HAP-1 (cell line): ENCODE results near the gene NXPH4.
A peak's percentile ranks its signal among the peaks of the same experiment; 100 is the strongest.

Source experiments
- DNase-seq, 2 experiments: peaks; one replicate each; pipeline ENCODE4 v3.0.0-alpha.2; 2016 to 2020; ENCODE audit warnings: low spot score in 2 of 2
- H3K27me3 ChIP-seq: fragments of 250-450 bp; sonication (Bioruptor Pico); 2 replicates; pipeline ENCODE4 v1.5.1; 2020; ENCODE audit warnings: low read depth, mild to moderate bottlenecking, moderate library complexity
- H3K36me3 ChIP-seq: fragments of 250-450 bp; sonication (Bioruptor Pico); replicated peaks from 2 replicates; pipeline ENCODE4 v1.5.1; 2020; ENCODE audit warnings: mild to moderate bottlenecking
- H3K4me1 ChIP-seq: fragments of 250-450 bp; sonication (Bioruptor Pico); 2 replicates; pipeline ENCODE4 v1.5.1; 2020; ENCODE audit warnings: mild to moderate bottlenecking
- H3K4me3 ChIP-seq: fragments of 250-450 bp; sonication (Bioruptor Pico); 2 replicates; pipeline ENCODE4 v1.5.1; 2020; ENCODE audit warnings: mild to moderate bottlenecking, moderate library complexity
- H3K9me3 ChIP-seq: fragments of 250-450 bp; sonication (Bioruptor Pico); 2 replicates; pipeline ENCODE4 v1.5.1; 2020; ENCODE audit warnings: mild to moderate bottlenecking, moderate library complexity
- in situ Hi-C: fragments of 300-500 bp; cut with MboI; formaldehyde crosslinking; loops from 3 replicates; pipeline ENCODE4 v1.14.3; 2020; ENCODE audit warnings: low sequenced_read_pairs, inconsistent platforms, mixed read lengths

The NXPH4 gene

GRCh38 chr12:57230381-57231155 is 14.0 kb downstream of the NXPH4 start:
- no peaks in the 10 kb centered on the region for H3K27me3 ChIP-seq
- H3K9me3 ChIP-seq: no peaks in the 10 kb centered on the region
- in situ Hi-C loops: no loop called here
- H3K36me3 ChIP-seq: peaks cover 58% of the 10 kb centered on the region
- peaks cover 7% of the 10 kb centered on the region; the same call in 1 of the 2 replicates for H3K4me1 ChIP-seq
- peak overlapping the region; percentile 89 for H3K4me3 ChIP-seq
- no peak for DNase-seq

- H3K36me3 ChIP-seq: peaks cover 60% of the 10 kb centered on the region
- no peaks in the 10 kb centered on the region for H3K9me3 ChIP-seq
- in situ Hi-C loops: no loop called here
- no peaks in the 10 kb centered on the region for H3K27me3 ChIP-seq
- H3K4me3 ChIP-seq: peak overlapping the region; percentile 89
- no peak for DNase-seq
- H3K4me1 ChIP-seq: peaks cover 6% of the 10 kb centered on the region; the same call in 1 of the 2 replicates
Observed at GRCh38 chr12:57231276-57232021, 14.9 kb downstream of the NXPH4 start.

GRCh38 chr12:57232156-57232756 is 15.7 kb downstream of the NXPH4 start:
- in situ Hi-C loops: no loop called here
- H3K9me3 ChIP-seq: no peaks in the 10 kb centered on the region
- no peak overlapping the region; the same call in 1 of the 2 replicates for H3K4me3 ChIP-seq
- DNase-seq: no peak
- peaks cover 4% of the 10 kb centered on the region; the same call in 1 of the 2 replicates for H3K4me1 ChIP-seq
- H3K27me3 ChIP-seq: no peaks in the 10 kb centered on the region
- peaks cover 60% of the 10 kb centered on the region for H3K36me3 ChIP-seq

- Histone ChIP-seq H3K27me3 (no peaks in the 10 kb centered on the region), H3K4me3 (no peak overlapping the region), H3K4me1 (peaks cover 8% of the 10 kb centered on the region), H3K9me3 (no peaks in the 10 kb centered on the region), H3K36me3 (peaks cover 60% of the 10 kb centered on the region)
- in situ Hi-C loops: no loop called here
- no peak for DNase-seq
Observed at GRCh38 chr12:57233357-57234232, 17.0 kb downstream of the NXPH4 start.

- H3K4me1 ChIP-seq: peaks cover 8% of the 10 kb centered on the region
- no peak overlapping the region for H3K4me3 ChIP-seq
- peaks cover 60% of the 10 kb centered on the region for H3K36me3 ChIP-seq
- no peaks in the 10 kb centered on the region for H3K27me3 ChIP-seq
- in situ Hi-C loops: no loop called here
- no peak for DNase-seq
- no peaks in the 10 kb centered on the region for H3K9me3 ChIP-seq
Observed at GRCh38 chr12:57234233-57234570, 17.6 kb downstream of the NXPH4 start.

- H3K27me3 ChIP-seq: no peaks in the 10 kb centered on the region
- H3K4me3 ChIP-seq: no peak overlapping the region
- no peak for DNase-seq
- no peaks in the 10 kb centered on the region for H3K9me3 ChIP-seq
- in situ Hi-C loops: no loop called here
- H3K4me1 ChIP-seq: peaks cover 11% of the 10 kb centered on the region
- peaks cover 60% of the 10 kb centered on the region for H3K36me3 ChIP-seq
Observed at GRCh38 chr12:57234571-57235016, 18.0 kb downstream of the NXPH4 start.

GRCh38 chr12:57235017-57235727 is 18.6 kb downstream of the NXPH4 start:
- H3K27me3 ChIP-seq: no peaks in the 10 kb centered on the region
- no peaks in the 10 kb centered on the region for H3K9me3 ChIP-seq
- in situ Hi-C loops: no loop called here
- no peak overlapping the region for H3K4me3 ChIP-seq
- peak in 1 of 2 experiments; percentile 36 for DNase-seq
- H3K36me3 ChIP-seq: peaks cover 56% of the 10 kb centered on the region
- peaks cover 12% of the 10 kb centered on the region for H3K4me1 ChIP-seq

- in situ Hi-C loops: no loop called here
- H3K9me3 ChIP-seq: no peaks in the 10 kb centered on the region
- H3K36me3 ChIP-seq: peaks cover 50% of the 10 kb centered on the region
- H3K27me3 ChIP-seq: no peaks in the 10 kb centered on the region
- DNase-seq: no peak
- no peak overlapping the region for H3K4me3 ChIP-seq
- H3K4me1 ChIP-seq: peaks cover 15% of the 10 kb centered on the region
Observed at GRCh38 chr12:57235728-57236131, 19.1 kb downstream of the NXPH4 start.

- in situ Hi-C loops: no loop called here
- Histone ChIP-seq H3K36me3 (peaks cover 44% of the 10 kb centered on the region), H3K27me3 (no peaks in the 10 kb centered on the region), H3K4me3 (no peak overlapping the region), H3K4me1 (peaks cover 20% of the 10 kb centered on the region), H3K9me3 (no peaks in the 10 kb centered on the region)
- no peak for DNase-seq
Observed at GRCh38 chr12:57236201-57236924, 19.8 kb downstream of the NXPH4 start.

GRCh38 chr12:57236925-57237595 is 20.5 kb downstream of the NXPH4 start:
- Histone ChIP-seq H3K36me3 (peaks cover 37% of the 10 kb centered on the region), H3K27me3 (no peaks in the 10 kb centered on the region), H3K9me3 (no peaks in the 10 kb centered on the region), H3K4me3 (no peak overlapping the region), H3K4me1 (peaks cover 20% of the 10 kb centered on the region)
- peak in 1 of 2 experiments; percentile 45 for DNase-seq
- in situ Hi-C loops: no loop called here

GRCh38 chr12:57237596-57237931 is 21.0 kb downstream of the NXPH4 start:
- Histone ChIP-seq H3K27me3 (no peaks in the 10 kb centered on the region), H3K4me3 (no peak overlapping the region), H3K36me3 (peaks cover 32% of the 10 kb centered on the region), H3K4me1 (peaks cover 20% of the 10 kb centered on the region), H3K9me3 (no peaks in the 10 kb centered on the region)
- in situ Hi-C loops: no loop called here
- DNase-seq: no peak
